Fibroblast of lung (primary cell): ENCODE results near the gene AK9.

Experiments
- CTCF ChIP-seq, 2 donors: IDR thresholded peaks in 1 of 2; conservative IDR thresholded peaks in 1 of 2; 1 replicate in 1 of 2; 2 replicates in 1 of 2; pipeline ENCODE4 v1.5.1; 2011 to 2012; ENCODE audit warnings: low read length in 2 of 2, control low read depth in 1 of 2, inconsistent platforms in 1 of 2, low read depth in 1 of 2, mild to moderate bottlenecking in 1 of 2
- EZH2 ChIP-seq: IDR thresholded peaks from 2 replicates; pipeline ENCODE4 v1.5.1; 2012; ENCODE audit warnings: low read length, control low read depth, mild to moderate bottlenecking; ENCODE audit errors: missing control alignments

GRCh38 chr6:109506314-109506713, 184.7 kb downstream of the AK9 start:
- TF ChIP-seq CTCF (conservative IDR thresholded peaks at IDR 0.05 in 1 of 2, IDR thresholded peaks at IDR 0.05 in 1 of 2; ENCODE audit: low read depth in 1 of 2, low read length in 2 of 2): no peak
- no peak for TF ChIP-seq EZH2
